Vagina (tissue), 2 donors: Measurements from ENCODE around the gene WFDC6. TPM values are rescaled to one million over a fixed set of nuclear protein-coding genes. Genes with fewer than 3 reads are reported as not detected.

Experiments
- DNase-seq, 2 donors: peaks; one replicate each; pipeline ENCODE4 v3.0.0-alpha.2; 2017; ENCODE audit errors: extremely low spot score in 2 of 2
- H3K27ac ChIP-seq: fragments of 200-600 bp; sonication (generic); one replicate; pipeline ENCODE4 v1.5.1; 2019
- H3K27me3 ChIP-seq: fragments of 200-600 bp; sonication (generic); one replicate; pipeline ENCODE4 v1.5.1; 2019
- H3K36me3 ChIP-seq, 2 donors: fragments of 200-600 bp; sonication (generic); one replicate each; pipeline ENCODE4 v1.5.1; 2017 to 2019
- H3K4me1 ChIP-seq: fragments of 200-600 bp; sonication (generic); one replicate; pipeline ENCODE4 v1.5.1; 2019
- H3K4me3 ChIP-seq, 2 donors: fragments of 200-600 bp; sonication (generic); 1 replicate in 1 of 2; 2 replicates in 1 of 2; pipeline ENCODE4 v1.5.1; 2016 to 2019
- H3K9me3 ChIP-seq: fragments of 200-600 bp; sonication (generic); one replicate; pipeline ENCODE4 v1.5.1; 2019
- CTCF ChIP-seq, 3 experiments: fragments of 450-650 bp in 2 of 3; fragments of 200-600 bp in 1 of 3; sonication (generic) in 1 of 3; IDR thresholded peaks; one replicate each; pipeline ENCODE4 v1.5.1; 2017 to 2019; ENCODE audit warnings: antibody characterized with exemption in 3 of 3, mild to moderate bottlenecking in 2 of 3, moderate library complexity in 2 of 3
- POLR2A ChIP-seq, 2 donors: fragments of 450-650 bp; IDR thresholded peaks; one replicate each; pipeline ENCODE4 v1.6.1; 2017; ENCODE audit warnings: antibody characterized with exemption in 2 of 2, mild to moderate bottlenecking in 2 of 2, moderate library complexity in 2 of 2
- POLR2AphosphoS5 ChIP-seq, 2 donors: sonication (generic); formaldehyde crosslinking; IDR thresholded peaks; one replicate each; pipeline ENCODE4 v1.9.0; 2017; ENCODE audit warnings: antibody characterized with exemption in 2 of 2, mild to moderate bottlenecking in 2 of 2, low read depth in 1 of 2; ENCODE audit not compliant: insufficient read depth in 1 of 2
- intact Hi-C: fragments of 100-400 bp; cut with DNase I; formaldehyde crosslinking; loops from one replicate; pipeline ENCODE4 v1.15.1; 2023
- total RNA-seq: library from RNA; depleted of rRNA; stranded (reverse); fragments of >200 nt; gene quantifications from one replicate; pipeline ENCODE4 v1.2.3, GENCODE V29; 2016

WFDC6 gene
- total RNA-seq, 1 donor from 2014 or later = not detected

DNA sequence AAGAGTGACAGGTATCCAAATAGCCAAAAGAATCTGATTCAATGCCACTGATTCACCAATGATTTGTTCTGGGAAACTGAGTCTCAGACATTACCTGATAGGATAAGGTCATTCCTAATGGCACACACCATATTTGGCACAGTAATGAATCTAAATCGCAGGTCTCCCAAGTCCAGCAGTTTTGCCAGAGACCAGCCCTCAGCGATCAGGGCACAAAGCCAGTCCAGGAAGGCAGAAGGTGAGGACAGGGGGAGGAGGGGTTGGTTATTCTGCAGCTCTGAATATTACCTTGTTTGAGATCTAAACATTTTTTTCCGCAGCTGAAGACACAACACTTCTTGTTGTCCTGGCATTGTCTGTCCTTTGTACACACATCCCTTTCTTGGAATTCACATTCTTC is 6.1 kb upstream of the WFDC6 start:
- Histone ChIP-seq H3K4me1 (no peaks in the 10 kb centered on the region), H3K27ac (no peak overlapping the region), H3K9me3 (no peaks in the 10 kb centered on the region), H3K4me3 (no peak overlapping the region), H3K36me3 (no peaks in the 10 kb centered on the region), H3K27me3 (no peaks in the 10 kb centered on the region)
- intact Hi-C loops = no loop called here
- DNase-seq = peak in 1 of 2 donors; percentile 56
- TF ChIP-seq POLR2AphosphoS5 (IDR thresholded peaks at IDR 0.05; ENCODE audit: insufficient read depth in 1 of 2, low read depth in 1 of 2) (no peak), CTCF (IDR thresholded peaks at IDR 0.05) (no peak), POLR2A (IDR thresholded peaks at IDR 0.05) (no peak)

DNA sequence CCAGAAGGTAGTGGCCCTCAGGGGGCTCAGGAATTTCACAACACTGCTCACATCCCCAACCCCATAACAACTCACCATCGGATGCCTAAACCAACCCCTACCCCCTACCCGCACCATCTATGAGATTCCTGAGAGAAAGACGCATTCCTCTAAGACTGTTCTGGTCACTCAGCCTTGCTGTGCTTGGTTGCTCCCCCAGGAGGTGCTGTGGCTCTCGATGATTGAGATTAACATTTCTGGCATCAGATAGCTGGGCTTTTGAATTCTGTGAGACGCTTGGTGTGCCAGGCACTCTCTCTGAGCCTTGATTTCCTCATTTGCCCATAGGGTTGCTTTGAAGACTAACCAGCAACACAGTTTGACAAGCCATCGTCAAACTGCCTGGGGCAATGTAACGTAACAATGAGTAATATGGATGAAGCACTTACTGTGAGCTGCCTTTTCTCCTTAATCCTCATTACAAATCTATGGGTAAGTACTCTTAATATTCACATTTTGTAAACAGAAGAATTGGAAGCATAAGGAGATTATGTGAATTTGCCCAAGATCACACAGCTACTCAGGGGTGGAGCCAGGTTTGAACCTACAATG is 978 bp downstream of the WFDC6 start:
- Histone ChIP-seq H3K27me3 (no peaks in the 10 kb centered on the region), H3K4me3 (no peak overlapping the region), H3K9me3 (no peaks in the 10 kb centered on the region), H3K36me3 (no peaks in the 10 kb centered on the region), H3K27ac (no peak overlapping the region), H3K4me1 (no peaks in the 10 kb centered on the region)
- peak in 1 of 2 donors; percentile 76 for DNase-seq
- TF ChIP-seq POLR2AphosphoS5 (IDR thresholded peaks at IDR 0.05; ENCODE audit: insufficient read depth in 1 of 2, low read depth in 1 of 2) = no peak
- intact Hi-C loops = no loop called here

GRCh38 chr20:45527294-45527693 is 12.0 kb downstream of the WFDC6 start:
- Histone ChIP-seq H3K27ac (no peak overlapping the region), H3K4me3 (no peak overlapping the region), H3K9me3 (no peaks in the 10 kb centered on the region), H3K27me3 (no peaks in the 10 kb centered on the region), H3K4me1 (no peaks in the 10 kb centered on the region), H3K36me3 (no peaks in the 10 kb centered on the region)
- intact Hi-C loops = no loop called here
- TF ChIP-seq POLR2A (IDR thresholded peaks at IDR 0.05) = no peak
- no peak for TF ChIP-seq CTCF (IDR thresholded peaks at IDR 0.05)
- TF ChIP-seq POLR2AphosphoS5 (IDR thresholded peaks at IDR 0.05; ENCODE audit: insufficient read depth in 1 of 2, low read depth in 1 of 2) = no peak
- DNase-seq = peak in 1 of 2 donors; percentile 6

GRCh38 chr20:45523821-45524220 is 15.5 kb downstream of the WFDC6 start:
- no peaks in the 10 kb centered on the region for H3K36me3 ChIP-seq
- H3K4me1 ChIP-seq = peaks cover 2% of the 10 kb centered on the region
- no peak overlapping the region for H3K27ac ChIP-seq
- no peak for DNase-seq
- no peak overlapping the region for H3K4me3 ChIP-seq
- H3K9me3 ChIP-seq = no peaks in the 10 kb centered on the region
- TF ChIP-seq CTCF (IDR thresholded peaks at IDR 0.05) (no peak), POLR2A (IDR thresholded peaks at IDR 0.05) (no peak), POLR2AphosphoS5 (IDR thresholded peaks at IDR 0.05; ENCODE audit: insufficient read depth in 1 of 2, low read depth in 1 of 2) (no peak)
- no peaks in the 10 kb centered on the region for H3K27me3 ChIP-seq
- intact Hi-C loops = no loop called here

GRCh38 chr20:45518282-45518681 is 21.0 kb downstream of the WFDC6 start:
- peak in 1 of 2 donors; percentile 56 for DNase-seq
- H3K36me3 ChIP-seq = no peaks in the 10 kb centered on the region
- no peak overlapping the region for H3K27ac ChIP-seq
- H3K27me3 ChIP-seq = no peaks in the 10 kb centered on the region
- peaks cover 5% of the 10 kb centered on the region for H3K4me1 ChIP-seq
- no peaks in the 10 kb centered on the region for H3K9me3 ChIP-seq
- TF ChIP-seq POLR2A (IDR thresholded peaks at IDR 0.05) = no peak
- TF ChIP-seq CTCF (IDR thresholded peaks at IDR 0.05) = no peak
- peak in 1 of 2 donors; percentile 43 for TF ChIP-seq POLR2AphosphoS5 (IDR thresholded peaks at IDR 0.05; ENCODE audit: insufficient read depth in 1 of 2, low read depth in 1 of 2)
- H3K4me3 ChIP-seq = no peak overlapping the region
- intact Hi-C loops = no loop called here
